Psoas muscle (tissue), 8 donors: Measurements from ENCODE around the gene CPED1. TPM values are rescaled to one million over a fixed set of nuclear protein-coding genes. Genes with fewer than 3 reads are reported as not detected.
A peak's percentile ranks its signal among the peaks of the same experiment; 100 is the strongest.

ENCODE experiments used
- ATAC-seq, 4 donors: fragments of 200-7000 bp; cut with Tn5 transposase; one replicate each; pipeline ENCODE4 v1.9.1; 2020; ENCODE audit warnings: moderate library complexity in 3 of 4, mild to moderate bottlenecking in 2 of 4
- DNase-seq, 2 donors: peaks; one replicate each; pipeline ENCODE4 v3.0.0-alpha.2; 2020
- H3K27ac ChIP-seq: fragments of 200-600 bp; one replicate; pipeline ENCODE4 v1.8.0; 2022
- H3K27me3 ChIP-seq, 3 donors: fragments of 200-600 bp in 1 of 3; one replicate each; pipeline versions ENCODE4 v1.6.1 to v1.8.0; 2013 to 2022; ENCODE audit warnings: low read length in 2 of 3, mild to moderate bottlenecking in 2 of 3, moderate library complexity in 1 of 3; ENCODE audit not compliant: insufficient read depth in 3 of 3
- H3K36me3 ChIP-seq, 2 donors: fragments of 200-600 bp in 1 of 2; one replicate each; pipeline versions ENCODE4 v1.6.1 to v1.8.0; 2013 to 2022; ENCODE audit warnings: low read depth in 1 of 2, mild to moderate bottlenecking in 1 of 2, moderate library complexity in 1 of 2; ENCODE audit not compliant: insufficient read depth in 1 of 2
- H3K4me1 ChIP-seq: fragments of 200-600 bp; one replicate; pipeline ENCODE4 v1.8.0; 2022
- H3K4me3 ChIP-seq: fragments of 200-600 bp; one replicate; pipeline ENCODE4 v1.8.0; 2022; ENCODE audit warnings: mild to moderate bottlenecking
- H3K9me3 ChIP-seq: fragments of 200-600 bp; one replicate; pipeline ENCODE4 v1.8.0; 2022
- CTCF ChIP-seq: fragments of 200-600 bp; IDR thresholded peaks from one replicate; pipeline ENCODE4 v1.8.0; 2022; ENCODE audit warnings: antibody characterized with exemption
- WGBS, 3 donors: extraction: QIAGEN DNeasy Blood & Tissue Kit; methylation state at CpG; one replicate each; pipeline versions ENCODE4 v1.1.6 to v1.1.7; 2013; 5-methylcytosine and 5-hydroxymethylcytosine counted together
- intact Hi-C, 2 donors: fragments of 100-400 bp; cut with DNase I; formaldehyde crosslinking; loops; one replicate each; pipeline versions ENCODE4 v1.11.0 to v1.14.2; 2022
- polyA plus RNA-seq, 3 donors: library from polyadenylated mRNA; stranded (reverse); fragments of 200-250 nt; gene quantifications; one replicate each; pipeline ENCODE4 v1.2.3, GENCODE V29; 2013
- total RNA-seq, 4 donors: library from RNA; stranded (reverse); fragmentation: NEBNext Ultra II Directional in 2 of 4; extraction: Animal tissue kit (Norgen Biotek cat#: 25700) in 2 of 4; gene quantifications; one replicate each; pipeline versions ENCODE4 v1.2.1 to v1.2.4, GENCODE V29; 2021 to 2023
- donor health status: healthy with polysubstance abuse.
- donor health status: DM: no; HTN: no; CAD: no; lungs with moderate emphysema.
- donor health status: Bipolar disorder and iron deficiency.
- donor health status: healthy.
- donor health status: DM: yes; HTN: yes; CAD: no.
- donor health status: DM: no; HTN: no; CAD: no.
- donor health status: DM: no; HTN: no; CAD: no.
- donor health status: DM: yes; HTN: yes; CAD: no.

The CPED1 gene
- total and polyA plus RNA-seq, 7 donors, result 0.90 to 39.2 (median 12.0) TPM

GRCh38 chr7:121049028-121049791 lies 60.7 kb downstream of the CPED1 start:
- Histone ChIP-seq H3K9me3 (no peaks in the 10 kb centered on the region), H3K4me1 (peaks cover 28% of the 10 kb centered on the region), H3K27ac (peak overlapping the region; percentile 54), H3K36me3 (peaks cover 0 to 7% of the 10 kb centered on the region in 2 donors), H3K4me3 (no peak overlapping the region), H3K27me3 (no peaks in the 10 kb centered on the region)
- intact Hi-C loops, result loop anchor here in 1 of 2 donors (5.0 kb wide), 1 partner anchor 47 kb away; no protein-coding TSS in a partner anchor
- 54 to 63% (median 61%) methylated on average over 3 of the region's 3 CpGs for WGBS, 3 donors
- no peak for TF ChIP-seq CTCF
- ATAC-seq (peak in 1 of 4 donors; percentile 8), DNase-seq (no peak)

- Histone ChIP-seq H3K4me1 (peaks cover 33% of the 10 kb centered on the region), H3K9me3 (no peaks in the 10 kb centered on the region), H3K27ac (peak overlapping the region; percentile 54), H3K27me3 (no peaks in the 10 kb centered on the region), H3K4me3 (no peak overlapping the region), H3K36me3 (peaks cover 0 to 7% of the 10 kb centered on the region in 2 donors)
- intact Hi-C loops, result loop anchor here in 1 of 2 donors (5.0 kb wide), 1 partner anchor 48 kb away; no protein-coding TSS in a partner anchor
- TF ChIP-seq CTCF, result no peak
- ATAC-seq, result peak; percentile 17 to 72 (median 48)
- DNase-seq, result no peak
These were observed 61.4 kb downstream of the CPED1 start for GRCh38 chr7:121049897-121050296.

- intact Hi-C loops, result no loop called here
- WGBS, 3 donors, result 28 to 42% (median 42%) methylated on average over 1 of the region's 1 CpG
- peak overlapping the region; percentile 23 for H3K27ac ChIP-seq
- H3K4me1 ChIP-seq, result peaks cover 24% of the 10 kb centered on the region
- no peak overlapping the region for H3K4me3 ChIP-seq
- H3K36me3 ChIP-seq, result no peaks in the 10 kb centered on the region
- TF ChIP-seq CTCF, result no peak
- no peaks in the 10 kb centered on the region for H3K27me3 ChIP-seq
- DNase-seq (no peak), ATAC-seq (peak; percentile 40 to 54 (median 46))
- no peaks in the 10 kb centered on the region for H3K9me3 ChIP-seq
These were observed 64.7 kb downstream of the CPED1 start for GRCh38 chr7:121053219-121053618.

- H3K4me1 ChIP-seq, result peaks cover 35% of the 10 kb centered on the region
- WGBS, 3 donors, result 79 to 87% (median 86%) methylated on average over 1 of the region's 1 CpG
- H3K36me3 ChIP-seq, result no peaks in the 10 kb centered on the region
- no peak for ATAC-seq
- intact Hi-C loops, result loop anchor here in 1 of 2 donors (5.0 kb wide), 1 partner anchor 43 kb away; no protein-coding TSS in a partner anchor
- H3K27ac ChIP-seq, result no peak overlapping the region
- no peak for TF ChIP-seq CTCF
- H3K4me3 ChIP-seq, result no peak overlapping the region
- H3K9me3 ChIP-seq, result no peaks in the 10 kb centered on the region
- no peak for DNase-seq
- no peaks in the 10 kb centered on the region for H3K27me3 ChIP-seq
These were observed 66.4 kb downstream of the CPED1 start for GRCh38 chr7:121054925-121055324.
